ENCODE measurements around the gene LRRC37A3.
"Not testable (repeated sequence)": the region's sequence is repeated elsewhere in the genome, so short reads cannot be mapped to it uniquely, and the experiment has no call there.

LRRC37A3 gene

GRCh38 chr17:64936117-64936516 lies 16.8 kb upstream of the LRRC37A3 start:
- TF ChIP-seq, protein P1, sequence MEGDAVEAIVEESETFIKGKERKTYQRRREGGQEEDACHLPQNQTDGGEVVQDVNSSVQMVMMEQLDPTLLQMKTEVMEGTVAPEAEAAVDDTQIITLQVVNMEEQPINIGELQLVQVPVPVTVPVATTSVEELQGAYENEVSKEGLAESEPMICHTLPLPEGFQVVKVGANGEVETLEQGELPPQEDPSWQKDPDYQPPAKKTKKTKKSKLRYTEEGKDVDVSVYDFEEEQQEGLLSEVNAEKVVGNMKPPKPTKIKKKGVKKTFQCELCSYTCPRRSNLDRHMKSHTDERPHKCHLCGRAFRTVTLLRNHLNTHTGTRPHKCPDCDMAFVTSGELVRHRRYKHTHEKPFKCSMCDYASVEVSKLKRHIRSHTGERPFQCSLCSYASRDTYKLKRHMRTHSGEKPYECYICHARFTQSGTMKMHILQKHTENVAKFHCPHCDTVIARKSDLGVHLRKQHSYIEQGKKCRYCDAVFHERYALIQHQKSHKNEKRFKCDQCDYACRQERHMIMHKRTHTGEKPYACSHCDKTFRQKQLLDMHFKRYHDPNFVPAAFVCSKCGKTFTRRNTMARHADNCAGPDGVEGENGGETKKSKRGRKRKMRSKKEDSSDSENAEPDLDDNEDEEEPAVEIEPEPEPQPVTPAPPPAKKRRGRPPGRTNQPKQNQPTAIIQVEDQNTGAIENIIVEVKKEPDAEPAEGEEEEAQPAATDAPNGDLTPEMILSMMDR (IDR thresholded peaks at IDR 0.05; ENCODE audit: borderline replicate concordance, insufficient read depth, low read depth, low read length): no peak
- H3K4me3 ChIP-seq (ENCODE audit: low read depth, low read length): no peak overlapping the region

GRCh38 chr17:64934284-64934778 lies 15.1 kb upstream of the LRRC37A3 start:
- H3K4me3 ChIP-seq (ENCODE audit: low read depth, low read length): not testable (repeated sequence)

DNA sequence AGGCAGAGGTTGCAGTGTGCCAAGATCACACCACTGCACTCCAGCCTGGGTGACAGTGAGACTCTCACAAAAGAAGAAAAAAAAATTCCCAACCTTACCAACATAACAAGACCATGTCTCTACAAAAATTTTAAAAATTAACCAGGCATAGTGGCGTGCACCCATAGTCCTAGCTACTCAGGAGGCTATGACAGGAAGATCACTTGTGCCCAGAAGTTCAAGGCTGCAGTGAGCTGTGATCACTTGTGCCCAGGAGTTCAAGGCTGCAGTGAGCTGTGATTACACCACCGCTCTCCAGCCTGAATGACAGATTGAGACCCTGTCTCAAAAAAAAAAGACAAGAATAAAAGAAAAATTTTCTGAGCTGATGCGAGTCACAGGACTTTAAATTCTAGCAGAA lies 13.6 kb upstream of the LRRC37A3 start:
- H3K4me3 ChIP-seq (ENCODE audit: low read depth, low read length): not testable (repeated sequence)

GRCh38 chr17:64930374-64930773 lies 11.1 kb upstream of the LRRC37A3 start:
- not testable (repeated sequence) for H3K4me3 ChIP-seq (ENCODE audit: low read depth, low read length)

- H3K4me3 ChIP-seq (ENCODE audit: low read depth, low read length): not testable (repeated sequence)
Observed at GRCh38 chr17:64929419-64930209, 10.3 kb upstream of the LRRC37A3 start.

GRCh38 chr17:64928701-64929100 lies 9.4 kb upstream of the LRRC37A3 start:
- H3K4me3 ChIP-seq (ENCODE audit: low read depth, low read length): not testable (repeated sequence)

GRCh38 chr17:64927444-64927843 lies 8.2 kb upstream of the LRRC37A3 start:
- not testable (repeated sequence) for H3K4me3 ChIP-seq (ENCODE audit: low read depth, low read length)
- TF ChIP-seq, protein P1 (IDR thresholded peaks at IDR 0.05; ENCODE audit: borderline replicate concordance, insufficient read depth, low read depth, low read length): peak; percentile 23; the same call in 1 of the 2 replicates

GRCh38 chr17:64926430-64926829 lies 7.2 kb upstream of the LRRC37A3 start:
- not testable (repeated sequence) for H3K4me3 ChIP-seq (ENCODE audit: low read depth, low read length)

- H3K4me3 ChIP-seq (ENCODE audit: low read depth, low read length): not testable (repeated sequence)
Observed at GRCh38 chr17:64925244-64925643, 6.0 kb upstream of the LRRC37A3 start.

GRCh38 chr17:64923051-64923568 lies 3.8 kb upstream of the LRRC37A3 start:
- H3K4me3 ChIP-seq (ENCODE audit: low read depth, low read length): not testable (repeated sequence)

- TF ChIP-seq, protein P1 (IDR thresholded peaks at IDR 0.05; ENCODE audit: borderline replicate concordance, insufficient read depth, low read depth, low read length): no peak
- no peak overlapping the region for H3K4me3 ChIP-seq (ENCODE audit: low read depth, low read length)
Observed at GRCh38 chr17:64920419-64921172, 1.3 kb upstream of the LRRC37A3 start.
